Effector memory CD4-positive, alpha-beta T cell (primary cell): ENCODE results near the gene MANSC1.

Experiments
- DNase-seq, 3 donors: peaks; one replicate each; pipeline ENCODE4 v3.0.0-alpha.2; 2020
- H3K27ac ChIP-seq: 2 replicates; pipeline ENCODE4 v1.7.0; 2013; ENCODE audit warnings: mild to moderate bottlenecking, low read length, moderate library complexity; ENCODE audit not compliant: insufficient read depth, poor library complexity, severe bottlenecking
- H3K27me3 ChIP-seq: replicated peaks from 2 replicates; pipeline ENCODE4 v1.7.0; 2013; ENCODE audit warnings: mild to moderate bottlenecking, low read length; ENCODE audit not compliant: insufficient read depth, control insufficient read depth, poor library complexity, severe bottlenecking
- H3K36me3 ChIP-seq: 2 replicates; pipeline ENCODE4 v1.7.0; 2013; ENCODE audit warnings: mild to moderate bottlenecking, low read length, moderate library complexity; ENCODE audit not compliant: control insufficient read depth, insufficient read depth
- H3K4me1 ChIP-seq: 2 replicates; pipeline ENCODE4 v1.7.0; 2013; ENCODE audit warnings: low read length, mild to moderate bottlenecking; ENCODE audit not compliant: control insufficient read depth, insufficient read depth, poor library complexity, severe bottlenecking
- H3K4me3 ChIP-seq: 2 replicates; pipeline ENCODE4 v1.7.0; 2013; ENCODE audit warnings: low read length, low read depth, mild to moderate bottlenecking; ENCODE audit not compliant: insufficient read depth, poor library complexity, severe bottlenecking
- H3K9me3 ChIP-seq: 2 replicates; pipeline ENCODE4 v1.7.0; 2013; ENCODE audit warnings: mild to moderate bottlenecking, low read length, moderate library complexity; ENCODE audit not compliant: control insufficient read depth

The MANSC1 gene

GRCh38 chr12:12381982-12382381, 31.9 kb upstream of the MANSC1 start:
- Histone ChIP-seq H3K36me3 (peaks cover 4% of the 10 kb centered on the region), H3K4me1 (peaks cover 35% of the 10 kb centered on the region), H3K9me3 (no peaks in the 10 kb centered on the region), H3K27ac (peak overlapping the region; percentile 11), H3K27me3 (no peaks in the 10 kb centered on the region), H3K4me3 (no peak overlapping the region)
- DNase-seq = no peak

GRCh38 chr12:12380949-12381593, 31.0 kb upstream of the MANSC1 start:
- H3K27ac ChIP-seq = peak overlapping the region; percentile 73
- H3K27me3 ChIP-seq = no peaks in the 10 kb centered on the region
- no peak overlapping the region for H3K4me3 ChIP-seq
- peaks cover 35% of the 10 kb centered on the region for H3K4me1 ChIP-seq
- H3K36me3 ChIP-seq = peaks cover 4% of the 10 kb centered on the region
- no peaks in the 10 kb centered on the region for H3K9me3 ChIP-seq
- no peak for DNase-seq

DNA sequence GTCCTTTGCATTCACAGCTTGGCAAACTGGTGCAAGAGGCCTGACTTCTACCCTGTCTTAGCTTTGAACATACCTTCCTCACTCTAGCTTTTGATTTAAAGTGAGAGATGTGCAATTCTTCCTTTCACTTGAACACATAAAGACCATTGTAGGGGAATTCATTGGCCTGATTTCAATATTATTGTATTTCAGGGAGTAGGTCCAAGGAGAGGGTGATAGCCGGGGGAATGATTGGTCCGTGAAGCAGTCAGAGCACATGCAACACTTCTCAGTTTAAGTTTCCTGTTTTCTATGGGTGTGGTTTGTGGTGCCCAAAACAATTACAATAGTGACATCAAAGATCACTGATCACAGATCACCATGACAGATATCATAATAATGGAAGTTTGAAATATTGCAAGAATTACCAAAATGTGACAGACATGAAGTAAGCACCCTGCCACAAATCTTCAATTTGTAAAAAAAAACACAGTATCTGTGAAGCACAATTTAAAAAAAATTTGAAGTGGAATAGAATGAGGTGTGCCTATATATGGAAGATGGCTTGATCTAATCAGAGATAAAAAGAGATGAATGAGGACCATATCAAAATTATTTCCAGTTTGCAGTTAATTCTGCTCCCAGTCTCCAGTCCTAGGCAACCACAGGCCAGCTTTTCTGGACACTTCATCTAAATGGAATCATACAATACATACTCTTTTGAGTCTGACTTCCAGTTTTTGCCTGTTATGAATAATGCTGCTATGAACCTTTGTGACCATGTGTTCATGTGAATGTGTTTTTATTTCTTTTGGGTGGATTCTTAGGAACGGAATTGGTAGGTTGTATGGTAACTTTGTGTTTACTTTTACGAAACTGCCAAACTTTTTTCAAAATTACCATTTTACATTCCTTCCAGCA, 30.0 kb upstream of the MANSC1 start:
- peak; percentile 24 to 51 (median 48) for DNase-seq
- H3K9me3 ChIP-seq = no peaks in the 10 kb centered on the region
- no peak overlapping the region for H3K4me3 ChIP-seq
- H3K4me1 ChIP-seq = peaks cover 35% of the 10 kb centered on the region
- peak overlapping the region; percentile 73 for H3K27ac ChIP-seq
- peaks cover 4% of the 10 kb centered on the region for H3K36me3 ChIP-seq
- no peaks in the 10 kb centered on the region for H3K27me3 ChIP-seq

DNA sequence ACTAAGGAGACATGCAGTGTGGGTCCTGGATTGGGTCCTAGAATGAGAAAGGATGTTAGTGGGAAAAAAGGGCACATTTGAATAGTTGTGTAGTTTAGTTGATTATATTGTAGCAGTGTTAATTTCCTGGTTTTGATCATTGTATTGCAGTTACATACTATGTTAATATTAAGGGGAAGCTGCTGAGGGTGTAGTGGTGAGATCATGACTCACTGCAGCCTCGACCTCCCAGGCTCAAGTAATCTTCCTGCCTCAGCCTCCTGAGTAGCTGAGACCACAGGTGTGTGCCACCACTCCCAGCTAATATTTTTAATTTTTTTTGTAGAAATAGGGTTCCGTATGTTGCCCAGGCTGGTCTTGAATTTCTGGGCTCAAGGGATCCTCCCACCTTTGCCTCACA, 28.6 kb upstream of the MANSC1 start:
- H3K4me1 ChIP-seq = peaks cover 28% of the 10 kb centered on the region
- no peak for DNase-seq
- H3K36me3 ChIP-seq = peaks cover 4% of the 10 kb centered on the region
- no peak overlapping the region for H3K4me3 ChIP-seq
- H3K27ac ChIP-seq = no peak overlapping the region
- no peaks in the 10 kb centered on the region for H3K9me3 ChIP-seq
- H3K27me3 ChIP-seq = no peaks in the 10 kb centered on the region

GRCh38 chr12:12376646-12377448, 26.8 kb upstream of the MANSC1 start:
- Histone ChIP-seq H3K4me1 (peaks cover 28% of the 10 kb centered on the region), H3K27me3 (no peaks in the 10 kb centered on the region), H3K9me3 (no peaks in the 10 kb centered on the region), H3K4me3 (no peak overlapping the region), H3K27ac (no peak overlapping the region), H3K36me3 (peaks cover 9% of the 10 kb centered on the region)
- DNase-seq = no peak

DNA sequence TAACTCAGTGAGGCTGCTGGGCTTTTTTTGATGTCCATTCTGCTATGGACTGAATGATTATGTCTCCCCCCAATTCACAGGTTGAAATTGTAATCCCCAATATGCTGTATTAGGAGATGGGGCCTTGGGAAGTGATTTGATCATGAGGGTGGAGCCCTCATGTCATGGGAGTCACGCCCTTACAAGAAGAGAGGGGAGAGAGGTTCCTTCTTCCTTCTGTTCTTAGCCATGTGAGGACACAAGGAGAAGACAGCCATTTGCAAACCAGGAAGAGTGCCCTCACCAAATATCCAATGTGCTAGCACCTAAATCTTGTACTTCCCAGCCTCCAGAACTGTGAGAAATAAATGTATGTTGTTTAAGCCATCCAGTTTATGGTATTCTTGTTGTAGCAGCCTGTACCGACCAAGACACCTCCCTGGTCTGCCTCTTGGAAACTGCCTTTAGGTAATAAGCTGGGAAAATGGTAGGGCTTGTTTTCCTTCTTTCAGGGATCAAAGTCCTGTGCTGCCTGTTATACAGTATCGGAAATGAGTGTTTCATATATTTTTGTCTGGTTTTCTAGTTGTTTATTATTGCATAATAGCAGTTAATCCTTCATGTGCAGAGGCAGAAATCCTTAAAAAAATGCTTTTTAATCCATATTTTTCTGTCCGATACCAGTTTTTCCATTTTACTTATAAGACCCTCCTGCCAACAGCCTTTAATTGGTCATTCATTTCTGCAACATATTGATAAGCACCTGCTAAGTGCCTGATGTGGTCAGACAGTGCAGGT, 23.1 kb upstream of the MANSC1 start:
- H3K4me1 ChIP-seq = no peaks in the 10 kb centered on the region
- DNase-seq = no peak
- no peaks in the 10 kb centered on the region for H3K9me3 ChIP-seq
- H3K4me3 ChIP-seq = no peak overlapping the region
- peaks cover 17% of the 10 kb centered on the region for H3K36me3 ChIP-seq
- no peak overlapping the region for H3K27ac ChIP-seq
- no peaks in the 10 kb centered on the region for H3K27me3 ChIP-seq

DNA sequence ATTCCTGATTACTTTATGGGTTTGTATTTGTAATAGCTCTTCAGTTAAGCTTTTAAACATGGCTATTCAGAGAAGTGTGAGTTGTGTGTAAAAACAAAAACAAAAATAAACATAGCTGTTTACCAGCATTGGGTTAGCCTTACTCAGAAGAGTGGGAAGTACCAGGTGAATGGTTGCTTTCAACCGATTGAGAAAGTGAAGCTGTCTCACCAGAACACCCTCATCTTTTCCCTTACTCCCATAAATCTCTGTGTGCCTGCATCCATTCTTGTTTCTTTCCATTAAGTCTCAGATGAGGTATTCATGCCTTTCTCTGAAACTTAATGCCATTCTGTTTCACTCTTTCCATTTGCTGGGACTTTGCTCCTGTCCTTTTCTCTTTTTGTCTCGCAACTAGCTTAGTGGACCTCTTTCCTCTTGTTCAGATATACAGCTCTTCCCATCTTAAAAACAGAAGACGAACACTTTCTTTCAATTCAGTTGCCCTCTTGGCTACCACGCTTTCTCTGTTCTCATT, 17.5 kb upstream of the MANSC1 start:
- H3K27me3 ChIP-seq = no peaks in the 10 kb centered on the region
- H3K27ac ChIP-seq = no peak overlapping the region
- no peak overlapping the region for H3K4me3 ChIP-seq
- DNase-seq = no peak
- H3K4me1 ChIP-seq = peaks cover 4% of the 10 kb centered on the region
- H3K36me3 ChIP-seq = peaks cover 14% of the 10 kb centered on the region
- no peaks in the 10 kb centered on the region for H3K9me3 ChIP-seq

- Histone ChIP-seq H3K27ac (no peak overlapping the region), H3K27me3 (no peaks in the 10 kb centered on the region)
These were observed 16.8 kb upstream of the MANSC1 start for GRCh38 chr12:12366701-12367481.

More at GRCh38 chr12:12366701-12367481, 16.8 kb upstream of the MANSC1 start:
- no peak overlapping the region for H3K4me3 ChIP-seq
- DNase-seq = no peak
- H3K9me3 ChIP-seq = no peaks in the 10 kb centered on the region
- H3K36me3 ChIP-seq = peaks cover 15% of the 10 kb centered on the region
- H3K4me1 ChIP-seq = peaks cover 4% of the 10 kb centered on the region
